ENCODE data around the gene PXYLP1. TPM values are rescaled to one million over a fixed set of nuclear protein-coding genes. Genes with fewer than 3 reads are reported as not detected.

The PXYLP1 gene
- total RNA-seq, 2 experiments from 2014 or later, result 21.2 to 22.6 TPM

DNA sequence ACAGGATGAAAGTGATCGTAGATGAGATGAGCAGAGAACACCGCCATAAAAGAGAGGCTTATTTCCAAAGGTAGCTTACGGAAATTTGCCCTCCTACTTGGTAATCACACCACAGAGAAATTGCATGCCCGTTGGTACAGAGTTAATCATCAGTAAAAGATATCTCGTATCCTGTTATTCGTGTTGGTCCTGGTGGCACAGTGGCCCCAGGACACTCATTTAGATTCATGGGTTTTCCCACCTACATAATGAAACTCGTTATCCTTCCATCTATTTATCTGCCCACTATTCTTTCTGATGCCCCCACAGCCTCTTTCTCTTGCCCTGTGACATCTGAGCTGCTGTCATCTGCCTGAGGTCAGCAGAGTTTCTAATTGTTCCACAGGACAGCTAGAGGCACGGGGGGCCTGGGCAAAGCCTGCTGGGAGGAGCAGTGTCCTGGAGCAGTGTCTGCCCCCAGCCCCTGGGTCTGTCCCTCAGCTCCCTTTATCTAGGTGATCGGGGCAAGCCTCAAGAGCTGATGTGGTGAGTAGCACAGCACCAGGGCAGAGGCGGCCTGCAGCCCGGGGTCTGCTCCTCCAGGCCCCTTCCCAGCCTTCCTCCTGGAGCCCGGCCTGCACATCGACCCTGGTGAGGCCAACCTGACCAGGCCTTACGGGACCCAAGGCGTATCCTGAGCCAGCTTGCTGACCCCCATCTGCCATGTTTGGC is 42.2 kb downstream of the PXYLP1 start:
- Mint-ChIP-seq H3K4me3 (no peak overlapping the region), H3K9me3 (no peaks in the 10 kb centered on the region), H3K27me3 (no peaks in the 10 kb centered on the region), H3K27ac (peak overlapping the region; percentile 46), H3K36me3 (ENCODE audit: low read depth) (peaks cover 6% of the 10 kb centered on the region), H3K4me1 (ENCODE audit: low read depth) (peaks cover 42% of the 10 kb centered on the region)
- ATAC-seq (ENCODE audit: poor library complexity) (no peak), DNase-seq (no peak)
- Histone ChIP-seq H3K4me1 (ENCODE audit: insufficient read depth, low read length) (peaks cover 31% of the 10 kb centered on the region), H3K4me3 (ENCODE audit: low read length) (no peak overlapping the region), H3K9me3 (ENCODE audit: control insufficient read depth in 1 of 2, insufficient read depth in 1 of 2, low read length in 2 of 2) (no peaks in the 10 kb centered on the region), H3K27ac (ENCODE audit: low read depth in 1 of 2, low read length in 2 of 2) (no peak overlapping the region), H3K36me3 (ENCODE audit: insufficient read depth, low read length) (peaks cover 2% of the 10 kb centered on the region), H3K27me3 (ENCODE audit: control insufficient read depth in 1 of 2, insufficient read depth in 2 of 2, low read length in 2 of 2) (no peaks in the 10 kb centered on the region)
- TF ChIP-seq, protein P1, sequence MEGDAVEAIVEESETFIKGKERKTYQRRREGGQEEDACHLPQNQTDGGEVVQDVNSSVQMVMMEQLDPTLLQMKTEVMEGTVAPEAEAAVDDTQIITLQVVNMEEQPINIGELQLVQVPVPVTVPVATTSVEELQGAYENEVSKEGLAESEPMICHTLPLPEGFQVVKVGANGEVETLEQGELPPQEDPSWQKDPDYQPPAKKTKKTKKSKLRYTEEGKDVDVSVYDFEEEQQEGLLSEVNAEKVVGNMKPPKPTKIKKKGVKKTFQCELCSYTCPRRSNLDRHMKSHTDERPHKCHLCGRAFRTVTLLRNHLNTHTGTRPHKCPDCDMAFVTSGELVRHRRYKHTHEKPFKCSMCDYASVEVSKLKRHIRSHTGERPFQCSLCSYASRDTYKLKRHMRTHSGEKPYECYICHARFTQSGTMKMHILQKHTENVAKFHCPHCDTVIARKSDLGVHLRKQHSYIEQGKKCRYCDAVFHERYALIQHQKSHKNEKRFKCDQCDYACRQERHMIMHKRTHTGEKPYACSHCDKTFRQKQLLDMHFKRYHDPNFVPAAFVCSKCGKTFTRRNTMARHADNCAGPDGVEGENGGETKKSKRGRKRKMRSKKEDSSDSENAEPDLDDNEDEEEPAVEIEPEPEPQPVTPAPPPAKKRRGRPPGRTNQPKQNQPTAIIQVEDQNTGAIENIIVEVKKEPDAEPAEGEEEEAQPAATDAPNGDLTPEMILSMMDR (IDR thresholded peaks at IDR 0.05), result no peak
- ChIA-PET POLR2A (interaction anchor here (2.2 kb wide), 1 partner anchor 42 kb away, joined by 8 read pairs; the partner anchor contains the start of gene PXYLP1), CTCF (interaction anchor here (1.9 kb wide), 1 partner anchor 42 kb away, joined by 6 read pairs; the partner anchor contains the start of gene PXYLP1)
- intact Hi-C loops (cut with DNase I, micrococcal nuclease), result no loop called here

DNA sequence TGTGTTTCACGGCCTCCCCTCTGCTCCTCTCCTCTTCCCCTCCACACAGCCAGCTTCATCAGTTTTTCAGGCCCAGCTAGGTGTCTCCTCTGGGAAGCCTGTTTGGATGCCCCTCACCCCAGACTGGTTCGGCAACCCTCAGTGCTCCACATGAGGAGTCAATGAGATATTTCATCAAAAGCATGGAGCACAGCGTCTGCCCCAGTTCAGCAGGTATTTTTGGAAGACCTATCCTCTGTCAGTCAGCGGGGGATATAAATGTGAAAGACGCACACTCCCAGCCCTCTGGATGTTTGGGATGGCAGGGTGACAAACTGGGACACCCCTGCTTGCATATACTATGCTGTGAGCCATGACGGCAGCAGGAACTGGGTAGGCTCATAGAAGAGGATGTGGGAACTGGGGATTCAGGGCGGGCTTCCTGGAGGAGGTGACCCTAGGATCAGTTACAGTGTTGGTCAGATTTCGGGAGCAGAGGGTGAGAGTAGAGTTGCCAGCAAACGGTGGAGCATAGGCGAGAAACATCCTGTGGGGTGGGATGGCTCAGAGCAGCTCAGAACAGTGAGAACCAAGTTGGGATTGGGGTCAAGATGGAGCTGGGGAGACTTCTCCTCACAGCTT is 42.9 kb downstream of the PXYLP1 start:
- TF ChIP-seq, protein P1 (IDR thresholded peaks at IDR 0.05), result no peak
- peaks cover 32% of the 10 kb centered on the region for H3K4me1 ChIP-seq (ENCODE audit: insufficient read depth, low read length)
- no peak overlapping the region for H3K4me3 ChIP-seq (ENCODE audit: low read length)
- DNase-seq (no peak), ATAC-seq (ENCODE audit: poor library complexity) (no peak)
- no peaks in the 10 kb centered on the region for H3K27me3 ChIP-seq (ENCODE audit: control insufficient read depth in 1 of 2, insufficient read depth in 2 of 2, low read length in 2 of 2)
- Mint-ChIP-seq H3K9me3 (no peaks in the 10 kb centered on the region), H3K4me1 (ENCODE audit: low read depth) (peaks cover 43% of the 10 kb centered on the region), H3K27me3 (no peaks in the 10 kb centered on the region), H3K36me3 (ENCODE audit: low read depth) (peaks cover 12% of the 10 kb centered on the region), H3K27ac (peak overlapping the region; percentile 46), H3K4me3 (no peak overlapping the region)
- intact Hi-C loops (cut with DNase I, micrococcal nuclease), result no loop called here
- ChIA-PET POLR2A (interaction anchor here (2.2 kb wide), 1 partner anchor 43 kb away, joined by 8 read pairs; the partner anchor contains the start of gene PXYLP1), CTCF (interaction anchor here (1.9 kb wide), 1 partner anchor 43 kb away, joined by 6 read pairs; the partner anchor contains the start of gene PXYLP1)
- no peak overlapping the region for H3K27ac ChIP-seq (ENCODE audit: low read depth in 1 of 2, low read length in 2 of 2)
- H3K36me3 ChIP-seq (ENCODE audit: insufficient read depth, low read length), result peaks cover 3% of the 10 kb centered on the region
- no peaks in the 10 kb centered on the region for H3K9me3 ChIP-seq (ENCODE audit: control insufficient read depth in 1 of 2, insufficient read depth in 1 of 2, low read length in 2 of 2)

DNA sequence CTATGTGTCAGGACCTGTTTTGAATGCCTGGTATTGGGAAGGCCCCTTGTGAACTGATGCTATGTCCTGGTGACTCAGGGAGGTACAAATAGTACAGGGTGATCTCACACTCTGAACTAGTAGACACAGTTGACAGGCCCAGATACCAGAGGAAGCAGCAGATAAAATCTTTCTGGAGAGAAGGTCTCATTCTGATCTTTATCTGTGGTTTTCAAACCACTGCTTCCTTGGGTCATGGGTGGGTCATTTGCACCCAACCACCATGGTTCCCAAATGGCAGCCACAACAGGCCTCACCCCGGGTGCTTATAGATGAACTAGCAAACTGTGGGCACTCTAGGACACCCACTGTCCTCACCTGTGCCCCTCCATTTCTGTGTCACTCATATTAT is 43.4 kb downstream of the PXYLP1 start:
- Mint-ChIP-seq H3K4me1 (ENCODE audit: low read depth) (peaks cover 40% of the 10 kb centered on the region), H3K4me3 (no peak overlapping the region), H3K36me3 (ENCODE audit: low read depth) (peaks cover 17% of the 10 kb centered on the region), H3K27ac (peak overlapping the region; percentile 46), H3K27me3 (no peaks in the 10 kb centered on the region), H3K9me3 (no peaks in the 10 kb centered on the region)
- Histone ChIP-seq H3K4me1 (ENCODE audit: insufficient read depth, low read length) (peaks cover 32% of the 10 kb centered on the region), H3K4me3 (ENCODE audit: low read length) (no peak overlapping the region), H3K27me3 (ENCODE audit: control insufficient read depth in 1 of 2, insufficient read depth in 2 of 2, low read length in 2 of 2) (no peaks in the 10 kb centered on the region), H3K36me3 (ENCODE audit: insufficient read depth, low read length) (peaks cover 9% of the 10 kb centered on the region), H3K9me3 (ENCODE audit: control insufficient read depth in 1 of 2, insufficient read depth in 1 of 2, low read length in 2 of 2) (no peaks in the 10 kb centered on the region), H3K27ac (ENCODE audit: low read depth in 1 of 2, low read length in 2 of 2) (no peak overlapping the region)
- CTCF ChIA-PET, result interaction anchor here (1.9 kb wide), 1 partner anchor 43 kb away, joined by 6 read pairs; the partner anchor contains the start of gene PXYLP1
- POLR2A ChIA-PET, result interaction anchor here (2.2 kb wide), 1 partner anchor 43 kb away, joined by 8 read pairs; the partner anchor contains the start of gene PXYLP1
- DNase-seq, result peak in 1 of 14 experiments; percentile 25
- intact Hi-C loops (cut with DNase I, micrococcal nuclease), result no loop called here
- ATAC-seq (ENCODE audit: poor library complexity), result peak; percentile 43
- TF ChIP-seq, protein P1 (IDR thresholded peaks at IDR 0.05), result no peak
